ENCODE results near the gene LMNTD2.

GRCh38 chr11:579830-580601 lies 19.5 kb upstream of the LMNTD2 start:
- TF ChIP-seq CTCF (IDR thresholded peaks at IDR 0.05) (no peak), POLR2A (IDR thresholded peaks at IDR 0.05) (no peak)

All from uterus (tissue), 2 donors.